ENCODE results near the gene VAV3.

GRCh38 chr1:107622535-107622934 is 342.4 kb downstream of the VAV3 start:
- no peak for TF ChIP-seq POLR2A (IDR thresholded peaks at IDR 0.05)
- no peak for TF ChIP-seq CTCF (IDR thresholded peaks at IDR 0.05)
- TF ChIP-seq POLR2AphosphoS5 (IDR thresholded peaks at IDR 0.05) = no peak
- no peak for TF ChIP-seq EP300 (IDR thresholded peaks at IDR 0.05)
